Stimulated activated naive B cell treated with anti-CD40 and anti-IgM and Interleukin-4, amounts not matched to agents 10 μg/mL and 1 μg/mL and 100 μg/mL, for 72 hours (primary cell): Measurements from ENCODE around the gene EDEM2.
A peak's percentile ranks its signal among the peaks of the same experiment; 100 is the strongest.
"Not testable (repeated sequence)": the region's sequence is repeated elsewhere in the genome, so short reads cannot be mapped to it uniquely, and the experiment has no call there.

Experiments used
- ATAC-seq, 2 donors: fragments of 150-1000 bp; cut with Tn5 transposase; replicated peaks; 2 replicates each; pipeline ENCODE4 v1.10.0; 2021; ENCODE audit warnings: moderate library complexity in 1 of 2
- DNase-seq: peaks from one replicate; pipeline ENCODE4 v3.0.0; 2021
- H3K27ac Mint-ChIP-seq: one replicate; pipeline ENCODE4 v1.8.0; 2022; ENCODE audit warnings: mild to moderate bottlenecking, mixed read lengths
- H3K27me3 Mint-ChIP-seq, 2 donors: one replicate each; pipeline ENCODE4 v1.8.0; 2022; ENCODE audit warnings: mixed read lengths in 2 of 2
- H3K36me3 Mint-ChIP-seq, 2 donors: one replicate each; pipeline ENCODE4 v1.8.0; 2022; ENCODE audit warnings: mixed read lengths in 2 of 2, mild to moderate bottlenecking in 1 of 2
- H3K4me1 Mint-ChIP-seq, 2 donors: one replicate each; pipeline ENCODE4 v1.8.0; 2022; ENCODE audit warnings: mixed read lengths in 2 of 2, mild to moderate bottlenecking in 1 of 2
- H3K4me3 Mint-ChIP-seq, 2 donors: one replicate each; pipeline ENCODE4 v1.8.0; 2022; ENCODE audit warnings: mild to moderate bottlenecking in 2 of 2, mixed read lengths in 2 of 2, moderate library complexity in 1 of 2
- H3K9me3 Mint-ChIP-seq, 2 donors: one replicate each; pipeline ENCODE4 v1.8.0; 2022; ENCODE audit warnings: mixed read lengths in 2 of 2, mild to moderate bottlenecking in 1 of 2

Gene EDEM2

DNA sequence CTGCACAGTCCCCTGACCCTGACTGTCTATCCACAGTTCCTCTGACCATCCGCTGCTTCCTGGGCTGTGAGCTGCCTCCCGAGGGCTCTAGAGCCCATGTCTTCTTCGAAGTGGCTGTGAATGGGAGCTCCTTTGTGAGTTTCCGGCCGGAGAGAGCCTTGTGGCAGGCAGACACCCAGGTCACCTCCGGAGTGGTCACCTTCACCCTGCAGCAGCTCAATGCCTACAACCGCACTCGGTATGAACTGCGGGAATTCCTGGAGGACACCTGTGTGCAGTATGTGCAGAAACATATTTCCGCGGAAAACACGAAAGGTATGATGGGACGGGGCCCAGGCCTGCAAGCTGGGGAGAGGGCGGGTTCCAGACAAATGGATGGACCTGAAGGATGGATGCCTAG, 29.0 kb upstream of the EDEM2 start:
- no peak overlapping the region for H3K4me3 Mint-ChIP-seq
- H3K27ac Mint-ChIP-seq = no peak overlapping the region
- H3K9me3 Mint-ChIP-seq = peaks cover 0 to 5% of the 10 kb centered on the region in 2 donors
- H3K4me1 Mint-ChIP-seq = peaks cover 12% of the 10 kb centered on the region in 2 donors
- no peaks in the 10 kb centered on the region for H3K27me3 Mint-ChIP-seq
- peaks cover 2 to 11% of the 10 kb centered on the region in 2 donors for H3K36me3 Mint-ChIP-seq
- no peak for DNase-seq
- ATAC-seq = no peak

DNA sequence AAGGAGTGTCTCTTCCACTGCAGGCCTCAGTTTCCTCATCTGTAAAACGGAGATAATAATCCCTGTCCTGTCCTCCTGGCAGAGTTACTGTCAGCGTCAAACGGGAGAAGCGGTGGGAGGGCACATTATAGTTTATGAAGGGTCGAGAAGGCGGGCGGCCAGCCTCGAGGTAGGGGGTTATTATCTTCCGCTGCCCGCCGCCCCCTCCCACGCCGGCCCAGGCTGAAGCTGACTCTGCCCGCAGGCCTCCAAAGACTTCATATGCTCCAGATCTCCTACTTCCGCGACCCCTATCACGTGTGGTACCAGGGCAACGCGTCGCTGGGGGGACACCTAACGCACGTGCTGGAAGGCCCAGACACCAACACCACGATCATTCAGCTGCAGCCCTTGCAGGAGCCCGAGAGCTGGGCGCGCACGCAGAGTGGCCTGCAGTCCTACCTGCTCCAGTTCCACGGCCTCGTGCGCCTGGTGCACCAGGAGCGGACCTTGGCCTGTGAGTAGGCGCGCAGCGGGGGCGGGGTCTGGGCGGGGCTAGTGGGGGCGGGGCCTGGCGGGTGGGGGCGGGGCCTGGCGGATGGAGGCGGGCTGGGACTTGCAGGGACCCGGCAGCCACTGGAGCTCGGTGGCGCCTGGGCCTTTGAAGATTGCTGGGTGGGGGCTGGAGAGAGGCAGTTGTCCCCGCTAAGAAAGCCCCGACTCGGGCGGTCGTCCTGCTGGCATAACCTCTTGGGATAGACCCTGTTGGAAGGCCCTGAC, 27.5 kb upstream of the EDEM2 start:
- Mint-ChIP-seq H3K36me3 (peaks cover 2 to 11% of the 10 kb centered on the region in 2 donors), H3K9me3 (peaks cover 0 to 5% of the 10 kb centered on the region in 2 donors), H3K27me3 (no peaks in the 10 kb centered on the region), H3K4me1 (peaks cover 12% of the 10 kb centered on the region in 2 donors), H3K4me3 (no peak overlapping the region), H3K27ac (no peak overlapping the region)
- ATAC-seq = no peak
- no peak for DNase-seq

DNA sequence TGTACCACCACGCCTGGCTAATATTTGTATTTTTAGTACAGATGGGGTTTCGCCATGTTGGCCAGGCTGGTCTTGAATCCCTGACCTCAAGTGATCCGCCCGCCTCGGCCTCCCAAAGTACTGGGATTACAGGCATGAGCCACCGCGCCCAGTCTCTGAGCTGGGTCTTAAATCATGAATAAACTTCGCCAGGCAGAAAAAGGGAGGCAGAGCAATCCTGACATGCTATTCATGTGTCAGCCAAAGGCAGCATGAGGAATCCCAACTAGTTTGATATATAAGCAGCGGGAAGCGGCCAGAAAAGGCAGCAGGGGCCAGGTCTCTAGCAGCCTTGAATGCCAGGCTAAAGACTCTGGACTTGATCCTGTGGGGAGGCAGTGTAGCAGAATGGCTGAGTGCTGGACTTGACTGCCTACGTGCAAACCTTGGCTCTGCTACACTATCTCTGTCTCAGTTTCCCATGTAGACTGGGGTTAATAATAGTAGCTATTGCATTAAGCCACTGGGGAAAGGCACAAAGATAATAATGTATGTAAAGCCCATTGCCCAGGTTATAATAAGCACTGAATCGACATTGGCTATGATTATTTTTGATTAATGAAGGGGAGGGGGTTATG, 26.5 kb upstream of the EDEM2 start:
- H3K27me3 Mint-ChIP-seq = no peaks in the 10 kb centered on the region
- peaks cover 12% of the 10 kb centered on the region in 2 donors for H3K4me1 Mint-ChIP-seq
- DNase-seq (no peak), ATAC-seq (no peak)
- H3K9me3 Mint-ChIP-seq = peaks cover 0 to 5% of the 10 kb centered on the region in 2 donors
- H3K36me3 Mint-ChIP-seq = peaks cover 2 to 11% of the 10 kb centered on the region in 2 donors
- H3K4me3 Mint-ChIP-seq = no peak overlapping the region
- H3K27ac Mint-ChIP-seq = no peak overlapping the region

DNA sequence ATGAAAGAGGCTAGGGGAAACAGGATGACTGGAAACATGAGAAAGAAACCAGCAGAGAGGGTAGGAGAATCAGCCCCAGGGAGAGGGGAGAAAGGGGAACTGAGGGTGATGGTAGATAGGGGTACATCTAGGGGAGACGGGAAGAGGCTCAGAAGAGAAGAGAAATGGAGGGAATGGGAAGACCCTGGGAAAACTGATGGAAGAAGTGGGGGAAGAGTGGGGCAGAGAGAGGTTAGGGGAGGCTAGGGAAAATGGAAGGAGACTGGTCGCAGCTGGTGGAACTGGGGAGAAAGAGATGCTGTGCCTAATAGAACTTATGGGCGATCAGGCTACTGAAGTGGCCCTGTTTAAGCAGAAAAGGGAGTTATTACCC, 25.3 kb upstream of the EDEM2 start:
- Mint-ChIP-seq H3K9me3 (peaks cover 0 to 5% of the 10 kb centered on the region in 2 donors), H3K36me3 (peaks cover 2 to 11% of the 10 kb centered on the region in 2 donors), H3K27me3 (no peaks in the 10 kb centered on the region), H3K4me3 (peak overlapping the region in 1 of 2 donors; percentile 80), H3K27ac (no peak overlapping the region), H3K4me1 (peaks cover 12% of the 10 kb centered on the region in 2 donors)
- no peak for DNase-seq
- ATAC-seq = peak; percentile 6 to 12

DNA sequence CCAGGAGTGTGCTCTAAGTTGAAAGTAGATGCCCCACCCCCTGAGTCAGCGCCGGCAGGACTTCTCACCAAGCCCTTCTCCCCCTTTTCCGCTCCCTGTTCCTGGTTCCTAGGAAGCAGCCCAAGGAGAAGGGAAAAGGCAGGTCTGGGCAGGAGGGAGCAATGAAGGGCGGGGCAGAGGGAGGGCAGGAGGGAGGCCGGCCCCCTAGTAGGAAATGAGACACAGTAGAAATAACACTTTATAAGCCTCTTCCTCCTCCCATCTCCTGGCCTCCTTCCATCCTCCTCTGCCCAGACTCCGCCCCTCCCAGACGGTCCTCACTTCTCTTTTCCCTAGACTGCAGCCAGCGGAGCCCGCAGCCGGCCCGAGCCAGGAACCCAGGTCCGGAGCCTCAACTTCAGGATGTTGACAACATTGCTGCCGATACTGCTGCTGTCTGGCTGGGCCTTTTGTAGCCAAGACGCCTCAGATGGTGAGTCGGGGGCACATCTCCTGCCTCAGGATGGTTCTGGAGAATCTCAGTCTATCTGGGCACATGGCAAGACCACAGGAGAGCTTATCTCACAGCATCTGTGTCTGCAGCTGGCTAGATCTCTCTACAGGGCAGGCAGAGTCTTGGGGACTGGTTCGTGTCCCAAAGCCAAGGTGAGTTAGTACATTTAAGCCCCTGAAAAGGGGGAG, 24.8 kb upstream of the EDEM2 start, which contains the start of gene PROCR:
TSS of gene PROCR (plus strand) at position 320 of the 681 bp plus-strand sequence. CDS start at position 403, 83 bp downstream.
- H3K27me3 Mint-ChIP-seq = no peaks in the 10 kb centered on the region
- H3K27ac Mint-ChIP-seq = peak within 1 kb of the TSS; percentile 60
- H3K4me1 Mint-ChIP-seq = peaks cover 12% of the 10 kb centered on the region in 2 donors
- peak; percentile 63 to 81 for ATAC-seq
- peaks cover 0 to 5% of the 10 kb centered on the region in 2 donors for H3K9me3 Mint-ChIP-seq
- H3K4me3 Mint-ChIP-seq = peak within 1 kb of the TSS; percentile 80 to 81
- peaks cover 2 to 11% of the 10 kb centered on the region in 2 donors for H3K36me3 Mint-ChIP-seq
- DNase-seq = peak; percentile 9

DNA sequence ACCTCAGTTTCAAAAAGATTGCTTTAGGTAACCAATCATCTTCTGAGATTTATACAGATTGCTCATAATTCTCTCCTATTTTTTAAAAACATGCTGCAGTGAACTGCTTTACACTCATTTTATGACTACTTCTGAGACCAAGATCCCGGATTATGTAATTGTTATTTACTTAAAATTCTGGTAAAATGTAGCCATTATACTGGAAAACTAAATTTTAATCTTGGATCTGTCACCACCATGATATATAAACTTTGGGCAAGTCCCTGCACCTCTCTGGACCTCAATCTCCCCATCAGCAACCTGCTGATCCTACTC, 24.3 kb upstream of the EDEM2 start:
- no peak overlapping the region for H3K27ac Mint-ChIP-seq
- peaks cover 0 to 5% of the 10 kb centered on the region in 2 donors for H3K9me3 Mint-ChIP-seq
- ATAC-seq (no peak), DNase-seq (no peak)
- H3K27me3 Mint-ChIP-seq = no peaks in the 10 kb centered on the region
- H3K4me1 Mint-ChIP-seq = peaks cover 12% of the 10 kb centered on the region in 2 donors
- H3K36me3 Mint-ChIP-seq = peaks cover 2 to 11% of the 10 kb centered on the region in 2 donors
- H3K4me3 Mint-ChIP-seq = peak overlapping the region; percentile 80 to 81

DNA sequence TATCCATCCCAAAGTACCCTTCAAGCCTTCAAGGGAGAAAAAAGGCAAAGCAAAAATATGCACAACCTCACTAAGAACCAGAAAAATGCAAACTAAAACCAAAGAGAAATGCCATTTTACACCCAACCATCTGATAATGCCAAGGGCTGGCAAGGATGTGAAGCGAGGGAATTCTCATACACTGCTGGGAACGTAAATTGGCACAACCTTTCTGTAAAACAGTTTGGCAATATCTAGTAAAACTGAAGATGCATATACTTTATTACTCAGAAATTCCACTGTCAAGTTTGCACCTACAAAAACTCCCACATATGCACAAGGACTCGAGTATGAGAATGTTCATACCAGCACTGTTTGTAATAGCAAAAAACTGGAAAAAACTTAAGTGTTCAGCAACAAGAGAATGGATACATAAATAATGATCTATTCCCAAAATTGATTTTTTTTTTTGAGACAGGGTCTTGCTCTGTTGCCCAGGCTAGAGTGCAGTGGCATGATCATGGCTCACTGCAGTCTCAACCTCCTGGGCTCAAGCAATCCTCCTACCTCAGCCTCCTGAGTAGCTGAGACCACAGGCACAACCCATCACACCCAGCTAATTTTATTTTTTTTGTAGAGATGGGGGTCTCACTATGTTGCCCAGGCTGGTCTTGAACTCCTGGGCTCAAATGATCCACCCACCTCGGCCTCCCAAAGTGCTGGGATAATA, 21.7 kb upstream of the EDEM2 start:
- H3K9me3 Mint-ChIP-seq, H3K36me3 Mint-ChIP-seq, H3K4me3 Mint-ChIP-seq, H3K27me3 Mint-ChIP-seq, H3K27ac Mint-ChIP-seq, DNase-seq, ATAC-seq: not testable (repeated sequence)
- H3K4me1 Mint-ChIP-seq = peaks cover 11 to 12% of the 10 kb centered on the region in 2 donors

DNA sequence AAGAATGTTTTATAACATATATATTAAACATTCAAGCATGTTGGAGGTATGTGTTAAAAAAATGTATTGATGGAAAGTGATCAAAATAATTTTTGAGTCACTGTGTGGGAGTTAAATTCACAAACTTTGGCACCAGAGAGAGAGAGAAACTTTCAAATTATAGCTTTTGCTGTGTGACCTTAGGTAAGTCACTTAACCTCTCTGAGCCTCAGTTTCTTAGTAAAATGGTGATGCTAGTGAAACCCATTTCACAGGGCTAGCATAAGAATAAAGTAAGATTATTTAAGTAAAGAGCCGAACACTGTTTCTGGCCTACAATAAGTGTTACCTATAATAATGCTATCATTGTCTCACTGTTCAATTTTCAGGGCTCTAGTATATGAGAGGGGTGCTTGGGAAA, 20.7 kb upstream of the EDEM2 start:
- DNase-seq (no peak), ATAC-seq (no peak)
- H3K27me3 Mint-ChIP-seq = no peaks in the 10 kb centered on the region
- peaks cover 2 to 3% of the 10 kb centered on the region in 2 donors for H3K36me3 Mint-ChIP-seq
- no peak overlapping the region for H3K4me3 Mint-ChIP-seq
- peaks cover 0 to 4% of the 10 kb centered on the region in 2 donors for H3K9me3 Mint-ChIP-seq
- H3K27ac Mint-ChIP-seq = no peak overlapping the region
- peaks cover 11 to 12% of the 10 kb centered on the region in 2 donors for H3K4me1 Mint-ChIP-seq

DNA sequence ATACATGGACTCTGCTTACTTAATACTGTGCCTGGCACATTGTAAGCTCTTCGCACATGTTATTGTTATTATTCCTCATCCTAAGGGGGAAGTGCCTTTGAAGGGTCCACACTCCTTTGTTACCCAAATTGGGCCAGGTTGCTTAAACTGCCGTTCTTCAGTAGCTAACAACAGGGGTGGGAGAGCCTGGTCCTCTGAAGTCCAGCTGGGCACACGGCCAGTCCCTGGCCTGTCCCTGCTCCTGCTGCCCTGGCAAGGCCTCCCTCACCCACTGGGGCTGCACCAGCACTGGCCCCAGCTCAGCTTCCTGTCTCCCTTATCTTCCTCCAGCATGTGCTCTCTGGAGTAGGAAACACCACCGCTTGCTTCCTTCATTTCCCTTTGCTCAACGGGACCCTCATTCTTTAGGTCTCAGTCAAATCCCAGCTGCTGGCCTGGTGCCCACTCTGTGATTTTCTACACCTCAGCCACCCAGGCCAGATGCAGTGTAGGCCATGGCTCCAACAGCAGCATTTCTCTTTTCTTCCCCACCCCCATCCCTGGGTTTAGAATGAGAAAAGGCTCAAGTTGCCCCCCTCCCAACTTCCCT, 19.2 kb upstream of the EDEM2 start:
- Mint-ChIP-seq H3K27me3 (no peaks in the 10 kb centered on the region), H3K4me1 (peaks cover 0 to under 1% of the 10 kb centered on the region in 2 donors), H3K4me3 (no peak overlapping the region), H3K9me3 (peaks cover 0 to 4% of the 10 kb centered on the region in 2 donors), H3K27ac (no peak overlapping the region), H3K36me3 (peaks cover 3 to 4% of the 10 kb centered on the region in 2 donors)
- DNase-seq (no peak), ATAC-seq (no peak)

DNA sequence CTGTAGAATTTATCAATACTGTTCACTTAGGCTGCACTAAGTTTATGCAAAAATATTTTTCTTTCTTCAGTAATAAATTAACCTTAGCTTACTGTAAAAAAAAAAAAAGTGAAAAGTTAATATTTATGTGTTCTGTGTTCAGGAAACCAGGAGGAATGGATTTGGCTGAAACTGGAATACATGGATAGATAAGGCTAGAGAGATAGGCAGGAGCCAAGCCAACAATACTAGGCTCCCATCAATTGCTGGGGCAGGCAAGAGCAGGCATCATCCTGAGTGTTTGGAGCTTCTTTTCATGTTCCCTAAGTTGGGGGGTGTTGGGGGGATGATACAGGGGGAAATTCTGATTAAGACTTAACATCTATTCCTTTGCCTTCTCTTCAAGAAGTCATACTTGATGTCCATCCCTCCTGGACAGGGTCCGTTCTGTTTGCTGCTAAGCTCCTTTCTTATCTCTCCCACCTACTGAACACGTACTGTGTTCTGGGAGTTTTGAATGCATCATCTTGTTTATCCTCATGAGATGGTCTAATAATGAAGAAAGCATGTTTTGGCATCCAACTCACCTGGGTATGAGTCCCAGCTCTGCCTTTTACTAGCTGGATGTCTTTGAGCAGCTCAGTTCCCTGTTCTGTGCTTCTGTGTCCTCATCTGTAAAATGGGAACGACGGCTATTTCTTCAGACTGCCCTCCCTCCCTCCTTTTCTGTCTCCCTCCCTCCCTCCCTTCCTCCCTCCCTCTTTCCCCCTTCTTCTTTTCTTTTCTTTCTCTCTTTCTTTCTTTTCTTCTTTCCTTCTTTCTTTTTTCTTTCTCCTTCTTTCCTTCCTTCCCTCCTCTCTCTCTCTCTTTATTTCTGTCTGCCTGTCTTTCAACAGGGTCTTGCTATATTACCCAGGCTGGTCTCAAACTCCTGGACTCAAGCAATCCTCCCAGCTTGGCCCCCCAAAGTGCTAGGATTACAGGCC, 18.4 kb upstream of the EDEM2 start:
- DNase-seq (no peak), ATAC-seq (no peak)
- Mint-ChIP-seq H3K9me3 (peaks cover 0 to 4% of the 10 kb centered on the region in 2 donors), H3K4me1 (no peaks in the 10 kb centered on the region), H3K4me3 (no peak overlapping the region), H3K27me3 (no peaks in the 10 kb centered on the region), H3K36me3 (peaks cover 3 to 4% of the 10 kb centered on the region in 2 donors), H3K27ac (no peak overlapping the region)

DNA sequence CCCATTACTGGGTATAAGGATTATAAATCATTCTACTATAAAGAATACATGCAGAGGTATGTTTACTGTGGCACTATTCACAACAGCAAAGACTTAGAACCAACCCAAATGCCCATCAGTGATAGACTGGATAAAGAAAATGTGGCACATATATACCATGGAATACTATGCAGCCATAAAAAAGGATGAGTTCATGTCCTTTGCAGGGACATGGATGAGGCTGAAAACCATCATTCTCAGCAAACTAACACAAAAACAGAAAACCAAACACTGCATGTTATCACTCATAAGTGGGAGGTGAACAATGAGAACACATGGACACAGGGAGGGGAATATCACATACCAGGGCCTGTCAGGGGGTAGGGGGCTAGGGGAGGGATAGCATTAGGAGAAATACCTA, 17.4 kb upstream of the EDEM2 start:
- H3K9me3 Mint-ChIP-seq, DNase-seq, ATAC-seq, H3K27me3 Mint-ChIP-seq, H3K36me3 Mint-ChIP-seq, H3K4me3 Mint-ChIP-seq, H3K27ac Mint-ChIP-seq, H3K4me1 Mint-ChIP-seq: not testable (repeated sequence)

DNA sequence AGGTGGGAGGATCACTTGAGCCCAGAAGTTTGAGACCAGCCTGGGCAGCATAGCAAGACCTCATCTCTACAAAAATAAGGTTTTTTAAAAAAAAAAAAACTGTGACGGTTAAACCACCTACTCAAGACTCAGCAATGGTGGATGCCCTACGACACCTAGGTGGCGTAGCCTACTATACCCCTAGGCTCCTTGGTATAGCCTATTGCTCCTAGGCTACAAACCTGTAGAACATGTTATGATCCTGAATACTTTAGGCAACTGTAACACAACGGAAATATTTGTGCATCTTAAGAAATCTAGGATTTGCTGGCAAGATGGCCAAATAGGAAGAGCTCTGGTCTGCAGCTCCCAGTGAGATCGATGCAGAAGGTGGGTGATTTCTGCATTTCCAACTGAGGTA, 13.2 kb upstream of the EDEM2 start:
- DNase-seq, H3K27me3 Mint-ChIP-seq, H3K9me3 Mint-ChIP-seq, H3K4me3 Mint-ChIP-seq, H3K4me1 Mint-ChIP-seq, H3K36me3 Mint-ChIP-seq, ATAC-seq, H3K27ac Mint-ChIP-seq: not testable (repeated sequence)

DNA sequence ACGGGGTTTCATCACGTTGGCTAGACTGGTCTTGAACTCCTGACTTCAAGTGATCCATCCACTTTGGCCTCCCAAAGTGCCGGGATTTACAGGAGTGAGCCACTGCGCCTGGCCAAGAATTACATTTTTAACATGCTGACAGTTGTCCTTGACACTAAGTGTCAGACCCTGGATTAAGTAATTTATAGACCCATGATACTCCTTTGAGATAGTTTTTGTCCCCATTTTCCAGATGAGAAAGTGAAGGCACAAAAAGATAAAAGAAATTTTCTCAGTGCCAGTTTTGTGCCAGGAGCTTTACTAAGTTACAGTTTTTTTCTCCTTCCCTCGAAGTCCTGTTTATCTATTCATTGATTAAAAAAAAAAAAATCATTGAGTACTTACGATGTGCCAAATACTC, 9.8 kb upstream of the EDEM2 start:
- no peaks in the 10 kb centered on the region for H3K4me1 Mint-ChIP-seq

More for the DNA sequence above, 9.8 kb upstream of the EDEM2 start:
- ATAC-seq (no peak), DNase-seq (no peak)
- no peak overlapping the region for H3K4me3 Mint-ChIP-seq
- no peaks in the 10 kb centered on the region for H3K9me3 Mint-ChIP-seq
- no peaks in the 10 kb centered on the region for H3K36me3 Mint-ChIP-seq
- H3K27me3 Mint-ChIP-seq = no peaks in the 10 kb centered on the region
- no peak overlapping the region for H3K27ac Mint-ChIP-seq
